HG03103 (cell line): ENCODE measurements around the gene PLCE1.

ENCODE experiments used
- ATAC-seq: cut with Tn5 transposase; IDR thresholded peaks from one replicate; pipeline ENCODE4 v1.9.1; 2021; ENCODE audit warnings: low read depth; ENCODE audit not compliant: unreplicated experiment

The PLCE1 gene

DNA sequence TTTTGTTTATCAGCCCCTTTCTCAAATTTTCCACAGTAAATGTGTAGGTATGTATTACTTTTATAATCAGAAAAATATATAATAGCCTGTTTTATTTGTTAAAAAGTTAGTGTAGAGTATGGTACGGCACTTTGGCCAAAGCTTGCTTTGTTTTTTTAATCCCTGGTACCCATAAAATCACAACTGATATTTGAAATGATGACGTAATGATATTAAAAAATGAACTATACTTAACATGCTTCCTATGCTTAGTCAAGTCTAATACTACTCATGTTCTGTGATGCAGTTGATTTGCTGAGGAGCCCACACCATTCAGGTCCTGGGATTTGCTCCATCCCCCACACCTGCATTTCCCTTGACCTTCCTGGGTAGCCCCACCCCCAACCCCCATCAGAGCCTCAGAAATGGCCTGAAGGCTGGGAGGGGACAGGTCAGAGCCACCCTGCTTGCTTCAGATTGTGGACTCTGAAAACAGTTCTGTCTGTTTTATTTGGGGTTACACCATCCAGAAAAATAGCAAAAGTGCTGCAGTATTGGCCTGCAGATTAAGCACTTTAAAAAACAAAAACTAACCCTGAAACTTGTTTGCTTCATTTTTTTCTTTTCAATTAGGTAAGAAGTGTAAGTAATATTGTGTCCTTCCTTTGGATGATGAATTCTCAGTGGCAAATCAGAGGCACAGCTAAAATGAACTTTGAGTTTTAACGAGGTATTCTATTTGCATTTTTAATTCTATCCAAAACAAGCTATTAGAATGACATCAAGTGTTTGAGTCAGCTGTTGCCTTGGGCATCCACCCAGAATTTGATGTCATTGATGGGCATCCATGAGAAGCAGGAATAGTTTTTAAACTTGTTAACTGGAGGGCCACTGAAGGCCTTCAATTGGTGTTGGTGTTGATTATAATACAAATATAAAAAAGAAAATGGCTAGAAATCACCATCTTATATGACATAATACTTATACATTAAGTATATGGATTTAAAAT, 23.3 kb downstream of the PLCE1 start:
- no peak for ATAC-seq

DNA sequence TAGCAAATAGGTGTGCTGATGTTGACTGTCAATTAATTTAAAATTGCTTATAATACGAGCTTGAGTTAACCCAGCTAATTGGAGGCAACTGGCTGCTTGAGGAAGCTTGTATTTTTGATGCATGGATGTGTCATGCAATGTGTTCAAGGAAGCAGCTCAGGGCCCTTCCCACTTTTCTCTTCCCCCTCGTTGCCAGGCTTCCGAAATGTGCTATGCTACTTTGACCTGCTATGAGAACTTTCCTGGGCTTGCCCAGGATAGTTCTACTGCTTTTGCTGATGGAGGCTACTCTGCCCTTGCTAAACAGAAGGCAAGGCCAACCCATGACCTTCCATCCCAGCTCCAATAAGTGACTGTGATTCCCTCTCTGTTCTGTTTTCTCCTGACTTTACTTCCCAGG, 24.4 kb downstream of the PLCE1 start:
- ATAC-seq = no peak

DNA sequence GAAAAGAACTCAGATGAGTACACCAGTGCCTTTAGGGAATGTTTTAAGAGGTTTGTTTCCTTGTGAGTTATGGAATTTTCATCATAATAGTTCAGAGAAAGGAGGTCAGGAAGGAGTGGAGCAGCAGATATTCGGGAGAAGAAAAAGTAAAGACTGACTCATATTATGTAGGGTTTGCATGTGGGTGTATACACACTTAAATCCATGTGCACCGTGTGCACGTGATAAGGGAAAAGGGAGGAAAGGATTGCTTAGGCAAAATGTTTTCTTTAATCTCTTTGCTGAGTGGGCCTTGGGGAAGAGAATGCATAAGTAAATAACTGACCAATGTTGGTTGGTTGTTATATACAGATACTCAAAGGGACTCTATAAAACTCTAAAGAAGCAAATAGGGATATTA, 30.2 kb downstream of the PLCE1 start:
- no peak for ATAC-seq

DNA sequence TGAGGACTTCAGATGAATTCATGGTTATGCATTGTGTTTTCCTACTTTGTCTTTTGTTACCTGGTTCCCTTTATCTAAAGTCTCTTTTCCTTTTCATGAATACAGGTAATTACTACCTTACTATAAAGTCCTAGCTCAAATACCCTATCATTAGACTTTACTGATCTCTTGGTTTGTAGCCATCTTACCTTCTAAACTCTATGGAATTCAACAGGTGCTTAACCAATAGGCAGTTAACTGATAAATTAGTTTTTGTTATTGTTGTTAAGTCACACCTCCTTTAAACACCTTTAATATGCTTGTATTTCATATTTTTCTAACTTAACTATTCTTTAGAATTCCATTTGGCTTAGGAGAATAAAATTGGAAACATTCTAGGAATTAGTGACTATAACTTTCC, 30.7 kb downstream of the PLCE1 start:
- ATAC-seq = no peak

DNA sequence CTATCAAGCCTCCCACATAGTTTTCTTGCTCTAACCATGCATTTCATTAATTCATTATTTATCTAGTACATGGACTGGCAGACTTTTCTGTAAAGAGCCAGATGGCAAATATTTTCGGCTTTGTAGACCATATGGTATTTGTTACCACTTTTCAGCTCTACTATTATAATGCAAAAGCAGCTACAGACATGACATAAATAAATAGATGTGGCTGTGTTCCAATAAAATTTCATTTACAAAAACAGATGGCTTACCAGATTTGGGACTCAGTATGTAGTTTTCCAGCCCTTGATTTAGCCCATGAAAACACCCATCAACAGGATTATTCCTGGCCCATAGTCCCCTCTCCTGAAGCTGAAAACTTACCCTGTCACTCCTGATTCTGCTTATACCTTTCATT, 32.1 kb downstream of the PLCE1 start:
- no peak for ATAC-seq

DNA sequence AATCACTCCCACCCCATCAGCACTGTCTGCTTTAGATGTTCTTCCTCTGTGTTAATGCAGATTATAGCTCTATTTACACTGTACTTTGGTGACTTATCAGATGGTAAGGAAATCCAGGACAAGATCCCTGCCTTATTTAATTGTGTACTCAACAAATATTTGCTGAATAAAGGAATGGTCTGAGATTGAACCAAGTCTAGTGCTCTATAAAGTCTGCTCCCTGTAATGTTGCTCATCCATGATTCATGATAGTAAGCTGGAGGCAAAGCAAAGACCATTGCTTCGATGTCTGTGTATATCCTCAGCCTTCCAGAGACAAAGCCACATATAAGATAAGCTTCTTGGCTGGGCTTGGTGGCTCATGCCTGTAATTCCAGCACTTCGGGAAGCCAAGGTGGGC, 33.5 kb downstream of the PLCE1 start:
- ATAC-seq = no peak

DNA sequence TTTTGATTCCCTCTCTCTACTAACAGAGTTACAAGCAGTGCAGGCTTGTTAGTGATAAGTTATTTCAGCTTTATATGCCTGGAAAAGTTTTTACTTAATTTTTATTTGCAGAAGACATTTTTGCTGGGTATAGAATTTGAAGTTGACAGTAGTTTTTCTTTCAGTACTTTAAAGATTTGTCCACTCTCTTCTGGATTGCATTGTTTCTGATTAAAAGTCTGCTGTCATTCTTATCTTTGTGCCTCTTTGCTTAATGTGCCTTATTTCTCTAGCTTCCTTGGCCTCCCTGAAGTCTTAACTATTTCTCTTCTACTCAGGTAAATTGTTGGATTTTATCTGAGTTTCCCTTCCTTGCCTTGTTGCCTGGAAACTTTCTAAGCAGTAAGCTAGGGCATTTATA, 36.2 kb downstream of the PLCE1 start:
- ATAC-seq = no peak

DNA sequence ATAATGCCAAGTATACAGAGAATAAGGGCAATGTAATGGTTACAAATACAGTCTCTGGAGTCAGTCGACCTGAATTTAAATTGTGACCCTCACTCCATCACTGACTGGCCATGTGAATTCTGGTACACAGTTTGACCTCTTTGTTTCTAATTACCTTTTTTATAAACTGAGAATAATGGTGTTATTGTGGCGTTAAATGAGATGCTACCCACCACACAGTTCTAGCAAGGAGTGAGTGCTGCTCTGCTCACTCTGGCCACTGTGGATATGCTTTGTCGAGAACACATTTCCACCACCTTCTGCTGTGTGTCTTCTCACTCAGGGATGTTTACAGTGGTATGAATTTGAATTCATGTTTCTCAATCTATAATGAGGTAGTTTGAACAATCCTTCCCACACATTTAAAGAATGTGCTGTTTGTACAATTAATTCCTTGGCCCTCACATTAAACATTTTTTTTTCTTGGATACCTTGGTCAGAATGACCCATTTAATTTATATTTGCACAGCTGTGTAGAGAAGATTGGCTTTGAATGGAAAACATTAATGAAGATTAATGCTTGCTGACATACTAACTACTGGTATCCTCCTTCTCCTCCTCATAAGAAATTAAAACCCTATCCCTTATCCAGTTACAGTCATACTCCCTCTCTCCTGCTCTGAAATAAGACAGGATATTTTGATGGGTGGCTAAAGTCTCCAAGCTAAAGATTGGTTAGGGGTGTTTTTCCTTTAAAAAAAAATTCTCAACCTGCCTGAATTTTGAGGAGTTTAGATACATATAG, 42.4 kb downstream of the PLCE1 start:
- ATAC-seq = no peak

DNA sequence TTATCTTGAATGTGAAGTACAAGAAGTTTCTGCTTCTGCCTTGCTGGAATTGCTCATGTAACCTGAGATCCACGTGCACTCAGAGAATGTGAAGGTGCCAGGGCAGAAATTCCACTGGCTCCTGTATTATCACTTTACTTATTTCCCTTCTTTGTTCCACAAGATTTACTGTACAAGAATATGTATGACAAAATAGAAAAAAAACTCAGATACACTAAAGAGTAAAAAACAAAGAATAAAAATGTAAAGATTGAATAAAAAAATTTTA, 43.0 kb downstream of the PLCE1 start:
- ATAC-seq = no peak

DNA sequence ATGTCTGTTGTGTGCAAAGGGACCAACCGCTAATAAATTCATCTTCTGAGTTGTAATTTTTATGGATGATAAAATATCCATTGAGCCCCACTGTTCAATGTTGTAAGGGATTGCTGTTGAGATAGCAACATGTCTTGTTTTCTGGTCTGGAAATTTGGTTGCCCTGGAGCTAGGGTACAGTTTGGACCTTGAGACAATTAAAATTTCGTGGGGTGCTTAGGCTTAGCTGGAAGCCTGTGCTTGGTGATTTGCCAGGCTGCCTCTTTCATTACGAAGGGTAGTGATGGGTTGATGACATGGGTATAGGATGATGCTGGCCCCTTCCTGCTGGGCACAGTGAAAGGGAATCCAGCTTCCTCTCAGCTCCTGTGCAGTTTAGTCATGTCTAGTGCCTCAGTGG, 43.6 kb downstream of the PLCE1 start:
- ATAC-seq = no peak

DNA sequence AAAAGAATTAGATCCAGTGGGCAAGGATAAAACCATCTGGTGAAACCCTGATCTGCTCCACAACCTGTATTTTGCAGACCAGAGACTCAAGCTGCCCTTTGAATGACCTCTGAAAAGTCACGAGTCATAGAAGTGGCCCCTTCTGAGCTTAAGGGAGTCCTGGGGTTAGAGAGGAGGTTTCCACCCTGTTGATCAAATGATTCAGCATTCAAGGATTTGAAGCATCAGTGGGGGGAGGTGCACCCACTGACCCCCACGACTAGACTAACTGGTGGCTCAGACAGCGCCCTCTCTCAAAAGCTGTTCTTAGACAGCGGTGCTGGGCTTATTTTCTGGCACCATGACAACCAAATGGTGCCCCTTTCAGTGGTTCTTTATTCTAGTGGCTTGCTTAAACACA, 44.3 kb downstream of the PLCE1 start:
- ATAC-seq = no peak

DNA sequence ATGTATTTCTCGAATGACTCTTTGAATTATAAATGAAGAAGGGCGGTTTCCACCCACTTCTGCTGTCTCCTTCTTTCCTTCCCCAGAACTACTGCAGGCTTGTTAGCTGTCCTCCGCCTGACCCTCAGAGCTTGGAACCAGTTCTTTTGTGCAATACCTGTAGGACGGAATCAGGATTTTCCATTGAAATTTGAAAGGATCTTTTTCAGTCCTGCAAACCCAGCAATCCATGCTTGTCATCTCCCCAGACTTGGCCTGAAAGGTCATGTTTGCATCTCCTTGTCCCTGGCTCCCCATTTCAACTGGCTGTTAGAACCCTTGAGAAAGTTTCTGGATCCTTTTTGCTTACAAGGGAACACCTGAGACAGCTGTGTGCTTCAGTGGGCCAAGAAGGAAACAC, 47.5 kb downstream of the PLCE1 start:
- no peak for ATAC-seq

DNA sequence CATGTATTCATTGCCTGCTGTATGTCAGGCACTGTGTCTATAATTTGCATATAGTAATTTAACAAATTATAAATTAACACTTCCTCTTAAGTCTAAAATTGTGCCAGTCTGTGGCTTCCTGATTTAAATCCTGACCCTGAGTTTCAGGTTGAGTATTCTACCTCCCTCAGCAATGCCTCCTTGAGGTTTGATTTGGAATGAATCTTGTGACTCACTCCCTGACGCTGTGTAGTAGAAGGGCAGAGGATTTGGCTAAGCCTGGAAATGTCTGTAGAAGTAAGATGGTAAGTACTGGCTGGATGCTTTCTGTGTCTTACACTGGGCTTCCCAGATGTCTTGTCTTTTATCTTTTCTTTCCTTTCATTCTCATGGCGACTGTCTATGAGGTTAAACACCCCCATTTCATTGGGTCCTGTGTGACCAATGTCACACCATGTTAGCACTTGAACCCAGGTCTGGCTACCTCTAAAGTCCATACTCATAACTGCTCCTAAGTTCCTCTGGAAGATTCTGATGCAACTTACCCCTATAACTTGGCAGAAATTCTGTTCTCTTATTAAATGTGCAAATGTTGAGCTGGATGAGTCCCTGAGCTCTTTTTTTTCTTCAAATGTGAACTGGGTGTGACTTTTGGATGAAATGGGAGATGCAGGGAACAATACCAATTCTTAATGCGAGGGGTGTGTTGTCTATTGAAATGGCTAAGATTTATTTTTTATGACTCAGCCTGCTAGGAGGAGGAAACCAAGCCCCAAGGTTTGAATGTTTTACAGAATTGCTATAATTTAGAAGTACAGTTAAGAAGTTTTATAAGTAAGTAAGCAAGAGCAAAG, 48.5 kb downstream of the PLCE1 start:
- no peak for ATAC-seq

DNA sequence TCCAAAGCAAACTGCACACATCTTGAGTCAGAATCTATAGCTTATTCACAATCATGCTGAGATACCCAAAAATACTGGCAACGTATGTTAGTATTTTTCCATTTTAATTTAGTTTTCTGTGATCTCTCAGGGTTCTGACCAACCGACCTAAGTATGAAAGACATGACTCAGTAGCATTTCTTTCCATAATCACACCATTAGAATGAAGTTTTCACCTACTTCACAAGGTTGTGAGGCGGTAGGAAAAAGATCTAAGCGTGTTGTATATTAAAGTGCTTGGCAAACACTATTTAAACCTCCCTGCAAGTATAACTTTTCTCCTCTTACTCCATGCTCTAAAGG, 49.1 kb downstream of the PLCE1 start:
- no peak for ATAC-seq
